ENCODE data around the gene HSP90AB1. TPM values are rescaled to one million over a fixed set of nuclear protein-coding genes. Genes with fewer than 3 reads are reported as not detected.

Gene HSP90AB1
- total and polyA plus RNA-seq, 2 of the 8 experiments (the other 6 are each of a cell fraction or from before 2014, with no cell fraction given) = 1,564 to 2,297 TPM

DNA sequence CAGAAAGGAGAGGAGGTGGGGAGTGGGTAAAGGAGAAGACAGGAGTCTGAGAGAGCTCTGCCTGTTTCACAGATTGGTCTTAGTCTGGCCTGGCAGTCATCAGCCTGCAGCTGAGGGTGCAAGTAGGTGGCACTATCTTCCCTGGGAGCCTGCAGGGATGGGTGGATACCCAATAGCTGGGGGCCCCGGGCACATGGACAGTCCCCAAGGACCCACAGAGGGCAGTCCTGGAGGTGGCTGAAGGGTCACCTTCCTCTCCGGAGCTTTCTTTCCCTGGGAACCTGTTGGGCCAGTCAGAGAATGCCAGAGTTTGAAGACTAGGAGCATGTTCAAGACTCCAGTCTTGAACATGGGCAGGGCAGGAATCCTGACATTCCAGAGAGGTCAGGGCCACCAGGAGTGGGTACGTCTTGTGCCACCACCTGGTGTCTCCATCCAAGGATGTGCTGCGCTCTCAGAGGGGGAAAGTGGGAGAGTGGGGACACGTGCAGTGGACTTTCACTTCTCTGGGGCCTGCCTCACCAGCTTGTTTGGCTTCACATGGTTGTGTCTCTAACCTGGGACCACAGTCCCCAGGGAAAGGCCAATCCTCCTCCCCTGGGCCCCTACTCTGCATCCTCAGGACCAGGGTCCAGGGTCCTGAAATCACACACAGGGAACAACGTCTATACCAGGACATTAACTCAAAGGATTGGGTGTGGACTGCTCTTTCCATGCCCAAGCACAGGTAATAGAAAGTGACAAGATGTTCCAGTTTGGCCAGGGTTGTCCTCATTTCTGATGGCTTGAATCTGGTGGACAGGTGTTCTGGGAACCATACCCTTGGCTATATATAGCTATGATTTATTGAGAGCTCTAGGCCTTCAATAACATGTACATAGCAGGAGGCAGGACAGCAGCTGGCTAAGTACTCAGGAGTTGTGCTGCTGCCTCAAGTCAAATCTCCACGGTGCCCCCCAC is 48.2 kb downstream of the HSP90AB1 start:
- H3K79me1 ChIP-seq (ENCODE audit: low read depth, low read length) = no peaks in the 10 kb centered on the region
- CTCF ChIA-PET (ENCODE audit: partially characterized antibody) = interaction anchor here (1.1 to 6.5 kb wide), 9 partner anchors 10 to 476 kb away, joined by 3 to 71 read pairs (median 11); partner anchors contain the start of genes AARS2 and TMEM151B
- no peak overlapping the region for H3K23ac ChIP-seq (ENCODE audit: insufficient read length)
- no peak overlapping the region for H2BK120ac ChIP-seq (replicated peaks; ENCODE audit: low read depth, low read length)
- no peak overlapping the region for H2BK5ac ChIP-seq (ENCODE audit: low read depth, low read length)
- H3K18ac ChIP-seq (ENCODE audit: extremely low read depth, low read length) = no peak overlapping the region
- H3K4me3 ChIP-seq (ENCODE audit: extremely low read depth in 1 of 4, insufficient read depth in 2 of 4, low read depth in 3 of 4, low read length in 4 of 4) = no peak overlapping the region
- H3K27me3 ChIP-seq (replicated peaks in 1 of 4; ENCODE audit: control insufficient read depth in 3 of 4, extremely low read depth in 1 of 4, insufficient read depth in 3 of 4, low read length in 3 of 4) = peaks cover 0 to 22% (median 15%) of the 10 kb centered on the region in 4 experiments; a peak in 6 of 7 replicates
- POLR2A ChIA-PET (ENCODE audit: partially characterized antibody) = interaction anchor here (0.9 to 10.4 kb wide), 11 partner anchors 8 to 48 kb away, joined by 3 to 102 read pairs (median 34); partner anchors contain the start of genes AARS2, HSP90AB1, SLC35B2 and TMEM151B
- H4K8ac ChIP-seq (ENCODE audit: extremely low read depth, insufficient read depth, low read length) = no peak overlapping the region; the same call in 1 of the 2 replicates
- no peak overlapping the region for H4K5ac ChIP-seq (ENCODE audit: insufficient read length, low read depth, low read length)
- DNase-seq (ENCODE audit: low read depth in 1 of 2, low spot score in 2 of 2) (no peak), FAIRE-seq (no peak)
- H2BK12ac ChIP-seq (ENCODE audit: low read depth, low read length) = no peak overlapping the region
- H4K20me1 ChIP-seq (replicated peaks in 1 of 2; ENCODE audit: control insufficient read depth in 1 of 2, insufficient read depth in 2 of 2, low read length in 2 of 2) = no peaks in the 10 kb centered on the region
- H3K23me2 ChIP-seq (ENCODE audit: low read depth, low read length) = peaks cover 14% of the 10 kb centered on the region
- no peak overlapping the region for H2AK5ac ChIP-seq (ENCODE audit: low read depth, low read length)
- H3K4me1 ChIP-seq (replicated peaks in 1 of 4; ENCODE audit: control insufficient read depth in 3 of 4, insufficient read depth in 4 of 4, low read length in 3 of 4) = peaks cover 0 to 5% (median 4%) of the 10 kb centered on the region in 4 experiments; a peak in 4 of 7 replicates
- no peak overlapping the region for H3K27ac ChIP-seq (ENCODE audit: low read depth, low read length)
- no peak overlapping the region for H2BK15ac ChIP-seq (ENCODE audit: low read length)
- no peaks in the 10 kb centered on the region for H3K9me3 ChIP-seq (ENCODE audit: insufficient read depth in 2 of 2, low read depth in 1 of 2, low read length in 1 of 2)
- no peak overlapping the region for H2AFZ ChIP-seq (ENCODE audit: low read length)
- H3K14ac ChIP-seq (ENCODE audit: insufficient read length) = no peak overlapping the region
- WGBS, 2 experiments (ENCODE audit: extremely low coverage in 1 of 2, insufficient coverage in 1 of 2, insufficient read length in 1 of 2, insufficient replicate concordance in 2 of 2, low coverage in 1 of 2, low lambda C conversion rate in 2 of 2, missing lambda C conversion rate in 1 of 2) = 82% methylated on average over 7 of the region's 7 CpGs; no CpG with 5 or more reads in 1 of the 2 experiments
- H3K36me3 ChIP-seq (ENCODE audit: control insufficient read depth in 2 of 4, insufficient read depth in 4 of 4, low read length in 3 of 4) = peaks cover 0 to 1% (median 0%) of the 10 kb centered on the region in 4 experiments; a peak in 2 of 8 replicates
- no peak overlapping the region for H3K9ac ChIP-seq (replicated peaks in 1 of 4; ENCODE audit: extremely low read depth in 1 of 4, low read depth in 3 of 4, low read length in 3 of 4)
- H3K4me2 ChIP-seq (ENCODE audit: insufficient read depth in 1 of 2, low read depth in 2 of 2, low read length in 2 of 2) = no peak overlapping the region
- H3K4ac ChIP-seq (replicated peaks; ENCODE audit: insufficient read length, low read depth, low read length) = no peak overlapping the region
- H3K56ac ChIP-seq (replicated peaks; ENCODE audit: insufficient read length, low read depth, low read length) = no peak overlapping the region
- no peaks in the 10 kb centered on the region for H3K79me2 ChIP-seq (ENCODE audit: control insufficient read depth in 1 of 2, insufficient read depth in 2 of 2, low read length in 2 of 2)
- no peak overlapping the region for H2BK20ac ChIP-seq (ENCODE audit: low read length)
- no peak overlapping the region for H4K91ac ChIP-seq (replicated peaks; ENCODE audit: insufficient read length, low read length)
- TF ChIP-seq MAX (IDR thresholded peaks at IDR 0.05) (no peak), TBP (IDR thresholded peaks at IDR 0.05; ENCODE audit: low read depth, low read length) (no peak), RXRA (IDR thresholded peaks at IDR 0.05; ENCODE audit: insufficient read depth, low read depth, low read length) (no peak), JUND (IDR thresholded peaks at IDR 0.05; ENCODE audit: low read length) (no peak), RBBP5 (IDR thresholded peaks at IDR 0.05; ENCODE audit: borderline replicate concordance, low read depth, low read length) (no peak), SP2 (IDR thresholded peaks at IDR 0.05; ENCODE audit: low read length) (no peak), E2F6 (IDR thresholded peaks at IDR 0.05) (no peak), POLR2A (IDR thresholded peaks at IDR 0.05; ENCODE audit: control extremely low read depth in 1 of 2, low read depth in 2 of 2, low read length in 2 of 2) (no peak), TAF1 (IDR thresholded peaks at IDR 0.05; ENCODE audit: low read depth, low read length) (no peak), YY1 (IDR thresholded peaks at IDR 0.05; ENCODE audit: low read depth, low read length) (no peak), KDM5A (IDR thresholded peaks at IDR 0.05; ENCODE audit: low read length) (no peak)
